Loucy (cell line): ENCODE measurements around the gene HPGD.

Experiments
- EZH2phosphoT487 ChIP-seq: fragments of 200-600 bp; IDR thresholded peaks from 2 replicates; pipeline ENCODE4 v1.6.1; 2018; ENCODE audit warnings: antibody characterized with exemption, mild to moderate bottlenecking, moderate library complexity, borderline replicate concordance
- TF ChIP-seq, protein P1 (sequence below): fragments of 200-600 bp; sonication (generic); conservative IDR thresholded peaks from 2 replicates; pipeline ENCODE4 v1.5.1; 2014; ENCODE audit warnings: mild to moderate bottlenecking, antibody characterized with exemption, low read length

GRCh38 chr4:174490451-174490961 lies 31.8 kb downstream of the HPGD start:
- TF ChIP-seq, protein P1, sequence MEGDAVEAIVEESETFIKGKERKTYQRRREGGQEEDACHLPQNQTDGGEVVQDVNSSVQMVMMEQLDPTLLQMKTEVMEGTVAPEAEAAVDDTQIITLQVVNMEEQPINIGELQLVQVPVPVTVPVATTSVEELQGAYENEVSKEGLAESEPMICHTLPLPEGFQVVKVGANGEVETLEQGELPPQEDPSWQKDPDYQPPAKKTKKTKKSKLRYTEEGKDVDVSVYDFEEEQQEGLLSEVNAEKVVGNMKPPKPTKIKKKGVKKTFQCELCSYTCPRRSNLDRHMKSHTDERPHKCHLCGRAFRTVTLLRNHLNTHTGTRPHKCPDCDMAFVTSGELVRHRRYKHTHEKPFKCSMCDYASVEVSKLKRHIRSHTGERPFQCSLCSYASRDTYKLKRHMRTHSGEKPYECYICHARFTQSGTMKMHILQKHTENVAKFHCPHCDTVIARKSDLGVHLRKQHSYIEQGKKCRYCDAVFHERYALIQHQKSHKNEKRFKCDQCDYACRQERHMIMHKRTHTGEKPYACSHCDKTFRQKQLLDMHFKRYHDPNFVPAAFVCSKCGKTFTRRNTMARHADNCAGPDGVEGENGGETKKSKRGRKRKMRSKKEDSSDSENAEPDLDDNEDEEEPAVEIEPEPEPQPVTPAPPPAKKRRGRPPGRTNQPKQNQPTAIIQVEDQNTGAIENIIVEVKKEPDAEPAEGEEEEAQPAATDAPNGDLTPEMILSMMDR, result no peak
- TF ChIP-seq EZH2phosphoT487, result no peak
